A549 (cell line): ENCODE data around the gene HSPB7.
"Not testable (repeated sequence)": the region's sequence is repeated elsewhere in the genome, so short reads cannot be mapped to it uniquely, and the experiment has no call there.

Experiments
- CTCF ChIP-seq: fragments of >200 bp; sonication (Bioruptor Twin); formaldehyde crosslinking; IDR thresholded peaks from 3 replicates; pipeline ENCODE4 v1.5.1; 2016
- EP300 ChIP-seq, 2 experiments: fragments of >200 bp; sonication (Bioruptor Twin); formaldehyde crosslinking; IDR thresholded peaks; 2 replicates in 1 of 2; 3 replicates in 1 of 2; pipeline ENCODE4 v1.6.1; 2016 to 2017
- POLR2A ChIP-seq: IDR thresholded peaks from 2 replicates; pipeline ENCODE4 v1.6.1; 2012; ENCODE audit warnings: mild to moderate bottlenecking, low read length
- USF2 ChIP-seq: fragments of 450-650 bp; IDR thresholded peaks from 2 replicates; pipeline ENCODE4 v1.6.1; 2014; ENCODE audit warnings: antibody characterized with exemption
- ZNF302 ChIP-seq: fragments of 250-450 bp; sonication (Bioruptor Pico); IDR thresholded peaks from 2 replicates; pipeline ENCODE4 v1.9.0; 2021; ENCODE audit warnings: inconsistent platforms, mild to moderate bottlenecking, moderate library complexity

- TF ChIP-seq ZNF302; POLR2A; CTCF; USF2; EP300 (IDR thresholded peaks at IDR 0.05): not testable (repeated sequence)
These were observed 24.8 kb upstream of the HSPB7 start for GRCh38 chr1:16042654-16043053.
